ENCODE results near the gene TMCO1.
"Not testable (repeated sequence)": the region's sequence is repeated elsewhere in the genome, so short reads cannot be mapped to it uniquely, and the experiment has no call there.

Gene TMCO1

GRCh38 chr1:165683848-165684485 is 84.7 kb downstream of the TMCO1 start:
- Mint-ChIP-seq H3K9me3 (peaks cover 2% of the 10 kb centered on the region), H3K36me3 (ENCODE audit: low read depth) (peaks cover 95% of the 10 kb centered on the region), H3K4me3 (no peak overlapping the region), H3K27ac (peak overlapping the region; percentile 13), H3K27me3 (no peaks in the 10 kb centered on the region), H3K4me1 (ENCODE audit: low read depth) (peaks cover 41% of the 10 kb centered on the region)
- DNase-seq = no peak

- H3K27me3 Mint-ChIP-seq, H3K27ac Mint-ChIP-seq, H3K9me3 Mint-ChIP-seq, DNase-seq, H3K4me3 Mint-ChIP-seq: not testable (repeated sequence)
- H3K4me1 Mint-ChIP-seq (ENCODE audit: low read depth) = peaks cover 27% of the 10 kb centered on the region
- H3K36me3 Mint-ChIP-seq (ENCODE audit: low read depth) = peaks cover 92% of the 10 kb centered on the region
These were observed 87.9 kb downstream of the TMCO1 start for GRCh38 chr1:165680773-165681172.

- Mint-ChIP-seq H3K27me3 (no peaks in the 10 kb centered on the region), H3K4me1 (ENCODE audit: low read depth) (peaks cover 24% of the 10 kb centered on the region), H3K27ac (peak overlapping the region; percentile 22), H3K36me3 (ENCODE audit: low read depth) (peaks cover 92% of the 10 kb centered on the region), H3K4me3 (no peak overlapping the region), H3K9me3 (no peaks in the 10 kb centered on the region)
- no peak for DNase-seq
These were observed 88.4 kb downstream of the TMCO1 start for GRCh38 chr1:165680303-165680702.

GRCh38 chr1:165679282-165680036 is 89.2 kb downstream of the TMCO1 start:
- no peak for DNase-seq
- H3K27ac Mint-ChIP-seq = peak overlapping the region; percentile 63
- H3K9me3 Mint-ChIP-seq = no peaks in the 10 kb centered on the region
- H3K36me3 Mint-ChIP-seq (ENCODE audit: low read depth) = peaks cover 88% of the 10 kb centered on the region
- no peak overlapping the region for H3K4me3 Mint-ChIP-seq
- no peaks in the 10 kb centered on the region for H3K27me3 Mint-ChIP-seq
- peaks cover 21% of the 10 kb centered on the region for H3K4me1 Mint-ChIP-seq (ENCODE audit: low read depth)

DNA sequence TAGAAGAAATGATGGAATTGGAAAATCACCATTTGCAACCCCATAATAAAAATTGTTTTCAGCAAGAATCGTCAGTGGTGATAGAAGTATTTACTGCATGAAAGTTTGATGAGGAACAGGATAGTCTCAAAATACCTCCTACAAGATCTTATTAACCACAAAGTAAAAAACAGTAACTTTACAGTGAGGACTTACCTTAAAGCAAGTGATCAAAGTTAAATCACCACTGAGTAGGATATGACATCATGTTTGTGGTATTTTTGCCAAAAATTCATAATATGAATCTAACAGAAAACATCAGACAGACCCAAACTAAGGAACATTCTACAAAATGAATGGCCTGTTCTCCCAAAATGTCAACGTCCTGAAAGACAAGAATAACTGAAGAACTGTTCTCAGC is 90.2 kb downstream of the TMCO1 start:
- H3K27ac Mint-ChIP-seq = peak overlapping the region; percentile 63
- H3K36me3 Mint-ChIP-seq (ENCODE audit: low read depth) = peaks cover 85% of the 10 kb centered on the region
- H3K9me3 Mint-ChIP-seq = no peaks in the 10 kb centered on the region
- H3K4me1 Mint-ChIP-seq (ENCODE audit: low read depth) = peaks cover 19% of the 10 kb centered on the region
- no peaks in the 10 kb centered on the region for H3K27me3 Mint-ChIP-seq
- no peak overlapping the region for H3K4me3 Mint-ChIP-seq
- DNase-seq = no peak

Data from activated T-cell treated with anti-CD3 and anti-CD28 coated beads, Interleukin-2, amount 50 U/mL, for 24 hours (primary cell).